Activated naive CD4-positive, alpha-beta T cell treated with anti-CD3 and anti-CD28 coated beads for 36 hours (primary cell): ENCODE measurements around the gene RAPGEF2. TPM values are rescaled to one million over a fixed set of nuclear protein-coding genes. Genes with fewer than 3 reads are reported as not detected.

Experiments used
- CTCF ChIA-PET: fragments of 350-600 bp; sonication (Branson Sonifier 250); formaldehyde crosslinking; loops from one replicate; lab custom pipeline; 2021; ENCODE audit warnings: antibody characterized with exemption; lab: Charles Lee
- DNase-seq: peaks from one replicate; pipeline ENCODE4 v3.0.0-alpha.2; 2020
- H3K27ac Mint-ChIP-seq: one replicate; pipeline ENCODE4 v1.8.0; 2021; ENCODE audit warnings: mild to moderate bottlenecking, mixed read lengths
- H3K27me3 Mint-ChIP-seq: one replicate; pipeline ENCODE4 v1.8.0; 2021; ENCODE audit warnings: low read depth, mixed read lengths
- H3K36me3 Mint-ChIP-seq: one replicate; pipeline ENCODE4 v1.8.0; 2021; ENCODE audit warnings: low read depth, mixed read lengths
- H3K4me1 Mint-ChIP-seq: one replicate; pipeline ENCODE4 v1.8.0; 2021; ENCODE audit warnings: low read depth, mixed read lengths
- H3K4me3 Mint-ChIP-seq: one replicate; pipeline ENCODE4 v1.8.0; 2021; ENCODE audit warnings: mild to moderate bottlenecking, moderate library complexity, mixed read lengths
- H3K9me3 Mint-ChIP-seq: one replicate; pipeline ENCODE4 v1.8.0; 2021; ENCODE audit warnings: mixed read lengths
- intact Hi-C: fragments of 100-400 bp; cut with micrococcal nuclease; formaldehyde crosslinking; loops from one replicate; pipeline ENCODE4 v1.15.1; 2023
- total RNA-seq, 2 experiments: library from RNA; stranded (reverse); gene quantifications; one replicate each; pipeline ENCODE4 v1.2.3, GENCODE V29; 2021

RAPGEF2 gene
- total RNA-seq, 2 experiments from 2014 or later: 21.2 to 26.1 TPM

- CTCF ChIA-PET: interaction anchor here (0.8 kb wide), 1 partner anchor 461 kb away, joined by 4 read pairs; no protein-coding TSS in a partner anchor
- no peak for DNase-seq
- Mint-ChIP-seq H3K4me3 (no peak overlapping the region), H3K36me3 (no peaks in the 10 kb centered on the region), H3K4me1 (peaks cover 12% of the 10 kb centered on the region), H3K27ac (no peak overlapping the region), H3K9me3 (no peaks in the 10 kb centered on the region), H3K27me3 (no peaks in the 10 kb centered on the region)
- intact Hi-C loops: no loop called here
Observed at GRCh38 chr4:159144112-159144694, 41.3 kb downstream of the RAPGEF2 start.

GRCh38 chr4:159145318-159145991 is 42.6 kb downstream of the RAPGEF2 start:
- Mint-ChIP-seq H3K36me3 (no peaks in the 10 kb centered on the region), H3K27ac (no peak overlapping the region), H3K27me3 (no peaks in the 10 kb centered on the region), H3K4me3 (no peak overlapping the region), H3K9me3 (no peaks in the 10 kb centered on the region), H3K4me1 (peaks cover 14% of the 10 kb centered on the region)
- intact Hi-C loops: no loop called here
- DNase-seq: no peak
- CTCF ChIA-PET: no interaction called here

GRCh38 chr4:159145992-159146330 is 43.1 kb downstream of the RAPGEF2 start:
- H3K4me1 Mint-ChIP-seq: peaks cover 14% of the 10 kb centered on the region
- H3K27ac Mint-ChIP-seq: no peak overlapping the region
- no peak for DNase-seq
- intact Hi-C loops: no loop called here
- no peaks in the 10 kb centered on the region for H3K36me3 Mint-ChIP-seq
- no peaks in the 10 kb centered on the region for H3K9me3 Mint-ChIP-seq
- no peak overlapping the region for H3K4me3 Mint-ChIP-seq
- H3K27me3 Mint-ChIP-seq: no peaks in the 10 kb centered on the region
- CTCF ChIA-PET: no interaction called here

DNA sequence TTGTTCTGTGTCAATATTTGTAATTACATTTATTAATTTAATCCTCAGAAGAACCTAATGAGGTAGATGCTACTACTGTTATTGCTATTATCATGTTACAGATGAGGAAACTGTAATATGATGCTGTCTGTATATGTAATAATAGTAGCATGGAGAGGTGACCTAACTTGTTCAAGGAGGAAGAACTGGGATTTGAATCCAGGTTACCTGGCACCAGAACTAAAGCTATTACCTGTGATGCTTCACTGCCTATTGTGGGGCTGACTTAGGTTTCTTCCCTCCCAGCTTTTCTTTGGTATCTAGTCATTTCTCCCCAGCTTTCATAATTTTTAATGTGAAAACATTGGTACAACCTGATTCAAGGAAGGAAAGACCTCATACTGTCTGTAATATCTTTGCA is 43.6 kb downstream of the RAPGEF2 start:
- no peak overlapping the region for H3K27ac Mint-ChIP-seq
- no peaks in the 10 kb centered on the region for H3K36me3 Mint-ChIP-seq
- CTCF ChIA-PET: interaction anchor here (1.4 kb wide), 1 partner anchor 10 kb away, joined by 4 read pairs; no protein-coding TSS in a partner anchor
- intact Hi-C loops: no loop called here
- H3K27me3 Mint-ChIP-seq: no peaks in the 10 kb centered on the region
- peaks cover 14% of the 10 kb centered on the region for H3K4me1 Mint-ChIP-seq
- DNase-seq: no peak
- no peak overlapping the region for H3K4me3 Mint-ChIP-seq
- H3K9me3 Mint-ChIP-seq: no peaks in the 10 kb centered on the region

DNA sequence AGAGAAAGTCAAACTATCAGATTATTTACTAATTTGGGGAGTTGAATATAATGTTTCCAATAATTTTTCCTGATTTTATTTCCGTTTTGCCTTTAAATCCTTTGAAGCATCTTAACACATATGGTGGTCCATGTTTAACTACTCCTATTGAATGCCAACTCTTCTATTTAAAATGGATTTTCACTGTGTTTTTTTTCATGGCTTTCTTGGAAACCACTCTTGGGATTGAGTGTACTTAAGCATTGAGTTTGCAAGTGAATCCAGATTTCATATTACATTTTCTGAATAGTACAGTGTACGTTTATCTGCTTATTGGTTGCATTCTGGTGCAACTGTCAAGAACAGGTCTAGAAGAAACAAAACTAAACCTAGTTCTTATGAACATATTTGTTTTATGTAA is 45.6 kb downstream of the RAPGEF2 start:
- peaks cover 10% of the 10 kb centered on the region for H3K4me1 Mint-ChIP-seq
- intact Hi-C loops: no loop called here
- no peak overlapping the region for H3K27ac Mint-ChIP-seq
- H3K4me3 Mint-ChIP-seq: no peak overlapping the region
- DNase-seq: no peak
- no peaks in the 10 kb centered on the region for H3K36me3 Mint-ChIP-seq
- no peaks in the 10 kb centered on the region for H3K27me3 Mint-ChIP-seq
- CTCF ChIA-PET: no interaction called here
- no peaks in the 10 kb centered on the region for H3K9me3 Mint-ChIP-seq

DNA sequence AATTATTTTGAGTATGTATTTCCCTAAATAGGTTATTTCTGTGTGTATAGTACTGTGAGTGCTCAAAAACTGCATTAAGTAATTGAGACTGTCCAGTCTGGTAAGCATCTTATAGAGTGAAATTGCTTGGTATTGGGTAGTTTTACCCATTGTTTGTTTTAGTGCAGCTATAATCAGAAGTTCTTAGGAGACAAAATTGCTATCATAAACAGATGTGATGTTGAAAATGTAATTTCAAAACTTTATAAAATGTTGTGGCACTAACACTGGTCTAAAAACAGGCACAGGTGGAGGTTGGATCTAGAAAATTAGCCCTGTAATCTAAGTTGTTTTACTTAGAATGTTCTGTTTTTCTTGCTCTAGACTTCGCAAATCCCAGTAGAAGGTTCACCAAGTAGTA is 46.8 kb downstream of the RAPGEF2 start:
- Mint-ChIP-seq H3K4me1 (peaks cover 5% of the 10 kb centered on the region), H3K27ac (no peak overlapping the region), H3K36me3 (no peaks in the 10 kb centered on the region), H3K4me3 (no peak overlapping the region), H3K9me3 (no peaks in the 10 kb centered on the region), H3K27me3 (no peaks in the 10 kb centered on the region)
- CTCF ChIA-PET: interaction anchor here (0.6 kb wide), 1 partner anchor 88 kb away, joined by 5 read pairs; no protein-coding TSS in a partner anchor
- intact Hi-C loops: no loop called here
- no peak for DNase-seq

- Mint-ChIP-seq H3K27me3 (no peaks in the 10 kb centered on the region), H3K9me3 (no peaks in the 10 kb centered on the region), H3K27ac (no peak overlapping the region), H3K4me3 (no peak overlapping the region), H3K36me3 (no peaks in the 10 kb centered on the region), H3K4me1 (peaks cover 5% of the 10 kb centered on the region)
- intact Hi-C loops: no loop called here
- no peak for DNase-seq
- CTCF ChIA-PET: interaction anchor here (0.6 kb wide), 1 partner anchor 88 kb away, joined by 5 read pairs; no protein-coding TSS in a partner anchor
Observed at GRCh38 chr4:159150396-159150795, 47.5 kb downstream of the RAPGEF2 start.

GRCh38 chr4:159150821-159151390 is 48.0 kb downstream of the RAPGEF2 start:
- Mint-ChIP-seq H3K27ac (no peak overlapping the region), H3K27me3 (no peaks in the 10 kb centered on the region), H3K9me3 (no peaks in the 10 kb centered on the region), H3K4me1 (peaks cover 2% of the 10 kb centered on the region), H3K36me3 (no peaks in the 10 kb centered on the region), H3K4me3 (no peak overlapping the region)
- CTCF ChIA-PET: no interaction called here
- DNase-seq: no peak
- intact Hi-C loops: no loop called here

DNA sequence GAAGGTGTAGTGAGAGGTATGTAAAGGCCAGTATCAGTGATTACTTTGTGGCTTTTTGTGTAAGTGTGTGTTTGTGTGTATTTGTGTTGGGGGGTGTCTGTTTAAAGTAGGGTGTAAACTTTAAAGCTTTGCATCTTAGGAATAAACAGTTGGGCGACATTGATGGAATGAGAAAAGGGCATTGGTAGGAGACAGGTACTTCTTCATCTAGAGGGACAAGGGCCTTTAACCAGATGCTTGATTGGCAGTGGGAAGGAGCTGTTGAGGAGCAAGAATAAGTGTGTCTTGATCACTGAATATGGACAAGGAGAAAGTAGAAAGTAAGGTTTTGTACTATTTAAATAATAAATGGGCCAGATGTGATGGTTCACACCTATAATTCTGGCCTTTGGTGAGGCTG is 48.8 kb downstream of the RAPGEF2 start:
- Mint-ChIP-seq H3K4me1 (peaks cover 2% of the 10 kb centered on the region), H3K4me3 (no peak overlapping the region), H3K27me3 (no peaks in the 10 kb centered on the region), H3K9me3 (no peaks in the 10 kb centered on the region), H3K36me3 (no peaks in the 10 kb centered on the region), H3K27ac (no peak overlapping the region)
- DNase-seq: no peak
- intact Hi-C loops: no loop called here
- CTCF ChIA-PET: no interaction called here

- peaks cover 2% of the 10 kb centered on the region for H3K4me1 Mint-ChIP-seq
- intact Hi-C loops: no loop called here
- CTCF ChIA-PET: no interaction called here
- no peak for DNase-seq
- no peaks in the 10 kb centered on the region for H3K9me3 Mint-ChIP-seq
- H3K27me3 Mint-ChIP-seq: no peaks in the 10 kb centered on the region
- no peaks in the 10 kb centered on the region for H3K36me3 Mint-ChIP-seq
- no peak overlapping the region for H3K27ac Mint-ChIP-seq
- H3K4me3 Mint-ChIP-seq: no peak overlapping the region
Observed at GRCh38 chr4:159152181-159152580, 49.3 kb downstream of the RAPGEF2 start.

DNA sequence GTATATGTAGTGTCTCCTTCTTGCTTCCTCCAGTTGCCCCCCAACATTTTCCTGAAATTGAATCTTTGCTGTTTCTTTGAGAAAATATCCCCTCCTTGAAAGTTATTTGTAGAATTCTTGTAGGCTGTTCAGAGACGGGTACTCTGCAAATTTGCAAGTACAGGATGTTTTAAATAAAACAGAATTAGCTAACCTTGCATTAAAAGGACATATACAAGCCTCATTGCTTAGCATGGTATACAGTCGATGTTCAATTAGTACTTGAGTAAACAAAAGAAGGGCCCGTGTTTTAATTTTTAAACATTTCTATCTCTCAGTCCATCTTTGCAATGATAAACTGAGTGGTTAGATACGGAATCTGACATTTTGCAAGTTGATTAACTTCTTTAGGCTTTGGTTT is 50.8 kb downstream of the RAPGEF2 start:
- Mint-ChIP-seq H3K4me3 (no peak overlapping the region), H3K4me1 (peaks cover 6% of the 10 kb centered on the region), H3K36me3 (no peaks in the 10 kb centered on the region), H3K27me3 (no peaks in the 10 kb centered on the region), H3K27ac (no peak overlapping the region), H3K9me3 (no peaks in the 10 kb centered on the region)
- intact Hi-C loops: no loop called here
- CTCF ChIA-PET: no interaction called here
- no peak for DNase-seq

DNA sequence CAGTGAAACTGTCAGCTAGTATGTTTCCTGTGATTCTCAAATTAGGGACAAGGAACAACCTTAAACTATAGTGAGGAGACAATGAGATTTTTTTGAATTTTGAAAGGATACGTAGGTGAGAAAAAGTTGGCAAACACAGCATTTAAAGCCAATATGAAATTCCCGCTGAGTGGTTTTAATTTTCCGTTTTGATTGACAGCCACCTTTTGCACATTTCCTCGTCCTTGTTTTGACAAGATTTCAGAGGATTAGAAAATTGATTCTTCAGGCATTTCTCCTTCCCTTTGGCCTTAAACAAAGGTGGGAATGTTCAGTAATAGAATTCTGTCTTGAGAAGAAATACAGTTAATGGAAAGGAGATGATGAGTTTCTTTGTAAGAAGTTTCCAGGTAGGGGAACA is 52.2 kb downstream of the RAPGEF2 start:
- CTCF ChIA-PET: no interaction called here
- Mint-ChIP-seq H3K4me1 (peaks cover 7% of the 10 kb centered on the region), H3K9me3 (no peaks in the 10 kb centered on the region)

DNA sequence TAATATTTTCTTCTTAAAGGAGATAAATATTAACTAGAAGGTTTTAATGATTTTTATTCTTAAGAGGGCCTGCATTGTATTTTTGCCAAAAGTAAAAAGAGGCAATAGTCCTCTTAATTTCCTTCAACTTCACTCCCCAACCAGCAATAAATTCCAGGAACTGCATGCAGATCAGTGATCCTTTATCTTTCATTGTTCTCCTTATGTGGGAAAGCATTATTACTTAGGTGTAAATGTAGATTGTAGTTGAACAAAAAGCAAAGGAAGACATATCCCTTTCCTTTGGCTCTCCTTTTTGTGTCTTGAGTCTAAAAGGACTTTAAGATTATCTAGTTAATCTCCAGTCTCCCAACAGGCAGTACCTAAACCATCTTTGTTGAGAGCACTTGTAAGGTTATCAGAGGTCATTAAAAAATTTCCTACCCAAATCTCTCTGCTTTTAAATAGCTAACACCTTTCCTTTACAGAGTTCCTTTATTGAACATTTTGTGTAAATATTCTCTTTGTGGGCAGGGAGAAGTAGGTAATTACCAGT is 55.3 kb downstream of the RAPGEF2 start:
- intact Hi-C loops: no loop called here
- H3K9me3 Mint-ChIP-seq: no peaks in the 10 kb centered on the region
- peaks cover 7% of the 10 kb centered on the region for H3K4me1 Mint-ChIP-seq
- no peak overlapping the region for H3K4me3 Mint-ChIP-seq
- no peak for DNase-seq
- no peaks in the 10 kb centered on the region for H3K36me3 Mint-ChIP-seq
- CTCF ChIA-PET: no interaction called here
- H3K27ac Mint-ChIP-seq: no peak overlapping the region
- H3K27me3 Mint-ChIP-seq: no peaks in the 10 kb centered on the region

More for the DNA sequence above, 52.2 kb downstream of the RAPGEF2 start:
- no peak overlapping the region for H3K4me3 Mint-ChIP-seq
- no peak overlapping the region for H3K27ac Mint-ChIP-seq
- no peaks in the 10 kb centered on the region for H3K27me3 Mint-ChIP-seq
- intact Hi-C loops: no loop called here
- no peaks in the 10 kb centered on the region for H3K36me3 Mint-ChIP-seq
- no peak for DNase-seq
